ENCODE measurements around the gene POU6F2.

- no peak for TF ChIP-seq POLR2A (IDR thresholded peaks at IDR 0.05)
- no peak for TF ChIP-seq CTCF (IDR thresholded peaks at IDR 0.05)
These were observed 490.6 kb downstream of the POU6F2 start for GRCh38 chr7:39468261-39468660.
